K562 (cell line): Measurements from ENCODE around the gene KNSTRN. TPM values are rescaled to one million over a fixed set of nuclear protein-coding genes. Genes with fewer than 3 reads are reported as not detected.

Experiments
- GABPB2 ChIP-seq: fragments of 250-450 bp; sonication (Bioruptor Pico); conservative IDR thresholded peaks from 2 replicates; pipeline ENCODE4 v1.5.1; 2021; ENCODE audit warnings: mild to moderate bottlenecking
- HNRNPH1 ChIP-seq: fragments of 200-400 bp; formaldehyde crosslinking; optimal IDR thresholded peaks from 2 replicates; pipeline ENCODE3; 2017; ENCODE audit warnings: low read depth, mild to moderate bottlenecking, low read length, moderate library complexity
- MEIS2 ChIP-seq: fragments of 450-650 bp; IDR thresholded peaks from 2 replicates; pipeline ENCODE4 v1.6.1; 2014; ENCODE audit warnings: mild to moderate bottlenecking; ENCODE audit not compliant: partially characterized antibody
- MYNN ChIP-seq, 2 experiments: sonication (generic); formaldehyde crosslinking in 1 of 2; IDR thresholded peaks; 2 replicates each; pipeline versions ENCODE4 v1.5.0 to v1.6.1; 2016 to 2020; ENCODE audit warnings: antibody characterized with exemption in 1 of 2, missing genetic modification reagents in 1 of 2
- NR2C1 ChIP-seq, 2 experiments: fragments of 450-650 bp; IDR thresholded peaks; 2 replicates each; pipeline ENCODE4 v1.6.1; 2017; ENCODE audit warnings: mild to moderate bottlenecking in 2 of 2, antibody characterized with exemption in 1 of 2, inconsistent platforms in 1 of 2, missing compliant biosample characterization in 1 of 2, missing genetic modification characterization in 1 of 2
- TGIF2 ChIP-seq: sonication (generic); formaldehyde crosslinking; IDR thresholded peaks from 2 replicates; pipeline ENCODE4 v1.8.1; 2022; ENCODE audit warnings: mild to moderate bottlenecking, missing genetic modification reagents, moderate library complexity
- ZBTB7A ChIP-seq: IDR thresholded peaks from 2 replicates; pipeline ENCODE4 v1.6.1; 2011; ENCODE audit warnings: low read depth, mild to moderate bottlenecking, low read length, moderate library complexity, borderline replicate concordance; ENCODE audit not compliant: control insufficient read depth
- ZFP1 ChIP-seq: fragments of 450-650 bp; formaldehyde crosslinking; IDR thresholded peaks from 2 replicates; pipeline ENCODE4 v1.4.0; 2020; ENCODE audit warnings: mild to moderate bottlenecking, mixed read lengths
- ZKSCAN8 ChIP-seq: fragments of 200-800 bp; sonication (Bioruptor generic); IDR thresholded peaks from 2 replicates; pipeline ENCODE4 v1.6.1; 2016; ENCODE audit warnings: missing genetic modification characterization, missing compliant biosample characterization
- polyA plus RNA-seq, 8 experiments: library from polyadenylated mRNA; depleted of rRNA in 4 of 8; stranded (reverse) in 5 of 8; unstranded in 3 of 8; fragments of >200 nt; fragmentation: Nextera tagmentation in 2 of 8; fragmentation: Illumina TruSeq in 1 of 8; extraction: Ambion mirVana in 2 of 8; extraction: Trizol in 1 of 8; gene quantifications; 2 replicates each; pipeline versions ENCODE4 v1.2.1 to v1.2.3, GENCODE V29; 2011 to 2014; ENCODE audit warnings: inconsistent platforms in 1 of 8, missing spikeins in 1 of 8
- total RNA-seq, 7 experiments: library from RNA; depleted of rRNA in 6 of 7; stranded (reverse); fragments of >200 nt in 6 of 7; fragmentation: Illumina TruSeq in 2 of 7; extraction: Trizol in 2 of 7; gene quantifications; 2 replicates each; pipeline versions ENCODE4 v1.2.1 to v1.2.3, GENCODE V29; 2011 to 2021; ENCODE audit warnings: low replicate concordance in 1 of 7
- TF ChIP-seq, protein P1 (sequence below): fragments of 450-650 bp; IDR thresholded peaks from 2 replicates; pipeline ENCODE4 v1.6.1; 2016; ENCODE audit warnings: mild to moderate bottlenecking
- TF ChIP-seq, protein P2 (sequence below): fragments of 200-800 bp; sonication (Bioruptor generic); IDR thresholded peaks from 2 replicates; pipeline ENCODE4 v1.6.1; 2017; ENCODE audit warnings: missing genetic modification characterization, missing compliant biosample characterization
- TF ChIP-seq, protein P3 (sequence below): IDR thresholded peaks from 2 replicates; pipeline ENCODE4 v1.6.1; 2011; ENCODE audit warnings: borderline replicate concordance, low read depth, mild to moderate bottlenecking, moderate library complexity, low read length; ENCODE audit not compliant: insufficient read depth, poor library complexity, severe bottlenecking
- TF ChIP-seq, protein P4 (sequence below), 2 experiments: fragments of 450-650 bp in 1 of 2; sonication (generic) in 1 of 2; formaldehyde crosslinking in 1 of 2; IDR thresholded peaks in 1 of 2; conservative IDR thresholded peaks in 1 of 2; 2 replicates each; pipeline versions ENCODE4 v1.6.1 to v1.8.1; 2016 to 2023; ENCODE audit warnings: mild to moderate bottlenecking in 2 of 2, moderate library complexity in 2 of 2, inconsistent platforms in 1 of 2, missing genetic modification reagents in 1 of 2
- TF ChIP-seq, protein P5 (sequence below): sonication (generic); formaldehyde crosslinking; IDR thresholded peaks from 2 replicates; pipeline ENCODE4 v1.8.0; 2022; ENCODE audit warnings: missing genetic modification reagents, mild to moderate bottlenecking, moderate library complexity, borderline replicate concordance

Gene KNSTRN
- total and polyA plus RNA-seq, 9 of the 15 experiments (the other 6 are each of a cell fraction or from before 2014, with no cell fraction given) = 48.7 to 88.2 (median 66.3) TPM

DNA sequence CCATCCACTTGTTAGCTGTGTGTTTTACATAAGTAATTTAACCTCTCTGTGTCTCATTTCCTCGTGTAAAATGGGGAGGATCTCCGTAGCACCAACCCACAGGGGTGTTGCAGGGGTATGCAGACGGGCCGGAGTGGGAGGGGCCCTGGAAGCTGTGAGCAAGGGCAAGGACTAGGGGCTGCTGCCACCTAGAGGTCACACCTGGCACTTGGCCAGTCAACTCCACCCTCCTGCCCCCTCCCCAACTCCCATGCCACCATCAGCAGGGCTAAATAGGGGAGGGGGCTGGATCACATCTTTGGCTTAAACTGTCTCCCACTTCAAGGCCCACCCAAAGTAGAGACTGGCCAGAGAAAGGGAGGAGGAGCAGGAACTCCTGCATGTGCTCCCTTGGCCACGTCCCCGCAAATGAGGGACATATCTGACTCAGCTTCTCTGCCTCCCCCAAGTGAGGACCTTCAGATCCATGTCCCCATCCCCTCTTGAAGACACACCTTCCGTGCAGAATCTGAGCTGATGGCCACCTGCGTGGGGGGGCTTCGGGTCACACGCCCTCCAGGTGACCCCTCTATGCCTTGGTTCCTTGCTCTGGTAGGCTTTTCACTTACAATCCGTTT is 44.4 kb upstream of the KNSTRN start (continued):
- TF ChIP-seq, protein P1, sequence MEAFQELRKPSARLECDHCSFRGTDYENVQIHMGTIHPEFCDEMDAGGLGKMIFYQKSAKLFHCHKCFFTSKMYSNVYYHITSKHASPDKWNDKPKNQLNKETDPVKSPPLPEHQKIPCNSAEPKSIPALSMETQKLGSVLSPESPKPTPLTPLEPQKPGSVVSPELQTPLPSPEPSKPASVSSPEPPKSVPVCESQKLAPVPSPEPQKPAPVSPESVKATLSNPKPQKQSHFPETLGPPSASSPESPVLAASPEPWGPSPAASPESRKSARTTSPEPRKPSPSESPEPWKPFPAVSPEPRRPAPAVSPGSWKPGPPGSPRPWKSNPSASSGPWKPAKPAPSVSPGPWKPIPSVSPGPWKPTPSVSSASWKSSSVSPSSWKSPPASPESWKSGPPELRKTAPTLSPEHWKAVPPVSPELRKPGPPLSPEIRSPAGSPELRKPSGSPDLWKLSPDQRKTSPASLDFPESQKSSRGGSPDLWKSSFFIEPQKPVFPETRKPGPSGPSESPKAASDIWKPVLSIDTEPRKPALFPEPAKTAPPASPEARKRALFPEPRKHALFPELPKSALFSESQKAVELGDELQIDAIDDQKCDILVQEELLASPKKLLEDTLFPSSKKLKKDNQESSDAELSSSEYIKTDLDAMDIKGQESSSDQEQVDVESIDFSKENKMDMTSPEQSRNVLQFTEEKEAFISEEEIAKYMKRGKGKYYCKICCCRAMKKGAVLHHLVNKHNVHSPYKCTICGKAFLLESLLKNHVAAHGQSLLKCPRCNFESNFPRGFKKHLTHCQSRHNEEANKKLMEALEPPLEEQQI = no peak
- TF ChIP-seq, protein P2, sequence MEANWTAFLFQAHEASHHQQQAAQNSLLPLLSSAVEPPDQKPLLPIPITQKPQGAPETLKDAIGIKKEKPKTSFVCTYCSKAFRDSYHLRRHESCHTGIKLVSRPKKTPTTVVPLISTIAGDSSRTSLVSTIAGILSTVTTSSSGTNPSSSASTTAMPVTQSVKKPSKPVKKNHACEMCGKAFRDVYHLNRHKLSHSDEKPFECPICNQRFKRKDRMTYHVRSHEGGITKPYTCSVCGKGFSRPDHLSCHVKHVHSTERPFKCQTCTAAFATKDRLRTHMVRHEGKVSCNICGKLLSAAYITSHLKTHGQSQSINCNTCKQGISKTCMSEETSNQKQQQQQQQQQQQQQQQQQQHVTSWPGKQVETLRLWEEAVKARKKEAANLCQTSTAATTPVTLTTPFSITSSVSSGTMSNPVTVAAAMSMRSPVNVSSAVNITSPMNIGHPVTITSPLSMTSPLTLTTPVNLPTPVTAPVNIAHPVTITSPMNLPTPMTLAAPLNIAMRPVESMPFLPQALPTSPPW (CRISPR knock-in tag) = peak; percentile 77
- TF ChIP-seq, protein P3, sequence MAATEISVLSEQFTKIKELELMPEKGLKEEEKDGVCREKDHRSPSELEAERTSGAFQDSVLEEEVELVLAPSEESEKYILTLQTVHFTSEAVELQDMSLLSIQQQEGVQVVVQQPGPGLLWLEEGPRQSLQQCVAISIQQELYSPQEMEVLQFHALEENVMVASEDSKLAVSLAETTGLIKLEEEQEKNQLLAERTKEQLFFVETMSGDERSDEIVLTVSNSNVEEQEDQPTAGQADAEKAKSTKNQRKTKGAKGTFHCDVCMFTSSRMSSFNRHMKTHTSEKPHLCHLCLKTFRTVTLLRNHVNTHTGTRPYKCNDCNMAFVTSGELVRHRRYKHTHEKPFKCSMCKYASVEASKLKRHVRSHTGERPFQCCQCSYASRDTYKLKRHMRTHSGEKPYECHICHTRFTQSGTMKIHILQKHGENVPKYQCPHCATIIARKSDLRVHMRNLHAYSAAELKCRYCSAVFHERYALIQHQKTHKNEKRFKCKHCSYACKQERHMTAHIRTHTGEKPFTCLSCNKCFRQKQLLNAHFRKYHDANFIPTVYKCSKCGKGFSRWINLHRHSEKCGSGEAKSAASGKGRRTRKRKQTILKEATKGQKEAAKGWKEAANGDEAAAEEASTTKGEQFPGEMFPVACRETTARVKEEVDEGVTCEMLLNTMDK = peak; percentile 16
- TF ChIP-seq NR2C1 (IDR thresholded peaks at IDR 0.05) (no peak), NR2C1 (tag; IDR thresholded peaks at IDR 0.05) (no peak), HNRNPH1 (no peak), TGIF2 (CRISPR knock-in tag) (no peak), GABPB2 (no peak), ZFP1 (CRISPR knock-in tag) (no peak), MEIS2 (no peak), ZBTB7A (peak; percentile 78; the same call in 1 of the 2 replicates), MYNN (IDR thresholded peaks at IDR 0.05) (0 out of 2 replicates have a peak, but pooled peaks have one; percentile 39), MYNN (CRISPR knock-in tag; IDR thresholded peaks at IDR 0.05) (no peak), ZKSCAN8 (no peak)
- TF ChIP-seq, protein P4, sequence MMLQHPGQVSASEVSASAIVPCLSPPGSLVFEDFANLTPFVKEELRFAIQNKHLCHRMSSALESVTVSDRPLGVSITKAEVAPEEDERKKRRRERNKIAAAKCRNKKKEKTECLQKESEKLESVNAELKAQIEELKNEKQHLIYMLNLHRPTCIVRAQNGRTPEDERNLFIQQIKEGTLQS (IDR thresholded peaks at IDR 0.05) = no peak
- TF ChIP-seq, protein P4 (CRISPR knock-in tag; conservative IDR thresholded peaks at IDR 0.05) = no peak
- TF ChIP-seq, protein P5, sequence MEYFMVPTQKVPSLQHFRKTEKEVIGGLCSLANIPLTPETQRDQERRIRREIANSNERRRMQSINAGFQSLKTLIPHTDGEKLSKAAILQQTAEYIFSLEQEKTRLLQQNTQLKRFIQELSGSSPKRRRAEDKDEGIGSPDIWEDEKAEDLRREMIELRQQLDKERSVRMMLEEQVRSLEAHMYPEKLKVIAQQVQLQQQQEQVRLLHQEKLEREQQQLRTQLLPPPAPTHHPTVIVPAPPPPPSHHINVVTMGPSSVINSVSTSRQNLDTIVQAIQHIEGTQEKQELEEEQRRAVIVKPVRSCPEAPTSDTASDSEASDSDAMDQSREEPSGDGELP (CRISPR knock-in tag) = peak; percentile 38; the same call in 1 of the 2 replicates
